Activated gamma-delta T cell treated with Interleukin-2 at 50 U/mL for 16 hours (primary cell): ENCODE measurements around the gene GLIPR2.

Experiments
- DNase-seq: peaks from one replicate; pipeline ENCODE4 v3.0.0-alpha.2; 2020

Gene GLIPR2

DNA sequence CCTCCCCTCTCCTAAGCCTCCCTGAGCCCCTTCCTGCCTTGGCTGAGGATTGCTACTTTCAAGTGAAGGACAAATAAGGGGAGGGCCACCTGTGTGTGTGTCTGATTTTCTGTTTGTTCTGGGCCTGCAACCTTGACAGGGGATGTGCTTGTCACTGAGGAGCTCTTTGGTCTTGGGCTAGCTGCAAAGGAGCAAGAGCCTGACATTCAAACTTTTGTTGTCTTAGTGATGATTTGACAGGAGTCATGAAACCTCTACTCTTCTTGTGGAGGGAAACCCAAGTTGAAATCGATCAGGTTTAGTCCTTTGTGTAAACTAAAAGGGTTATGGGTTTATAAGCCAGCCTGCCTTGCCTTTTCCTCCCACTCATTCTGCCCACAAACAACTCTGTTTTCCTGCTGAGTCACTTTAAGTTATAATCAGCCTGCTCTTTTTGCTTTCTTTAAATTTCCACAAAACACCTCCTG lies 71.0 kb downstream of the GLIPR2 start:
- no peak for DNase-seq

DNA sequence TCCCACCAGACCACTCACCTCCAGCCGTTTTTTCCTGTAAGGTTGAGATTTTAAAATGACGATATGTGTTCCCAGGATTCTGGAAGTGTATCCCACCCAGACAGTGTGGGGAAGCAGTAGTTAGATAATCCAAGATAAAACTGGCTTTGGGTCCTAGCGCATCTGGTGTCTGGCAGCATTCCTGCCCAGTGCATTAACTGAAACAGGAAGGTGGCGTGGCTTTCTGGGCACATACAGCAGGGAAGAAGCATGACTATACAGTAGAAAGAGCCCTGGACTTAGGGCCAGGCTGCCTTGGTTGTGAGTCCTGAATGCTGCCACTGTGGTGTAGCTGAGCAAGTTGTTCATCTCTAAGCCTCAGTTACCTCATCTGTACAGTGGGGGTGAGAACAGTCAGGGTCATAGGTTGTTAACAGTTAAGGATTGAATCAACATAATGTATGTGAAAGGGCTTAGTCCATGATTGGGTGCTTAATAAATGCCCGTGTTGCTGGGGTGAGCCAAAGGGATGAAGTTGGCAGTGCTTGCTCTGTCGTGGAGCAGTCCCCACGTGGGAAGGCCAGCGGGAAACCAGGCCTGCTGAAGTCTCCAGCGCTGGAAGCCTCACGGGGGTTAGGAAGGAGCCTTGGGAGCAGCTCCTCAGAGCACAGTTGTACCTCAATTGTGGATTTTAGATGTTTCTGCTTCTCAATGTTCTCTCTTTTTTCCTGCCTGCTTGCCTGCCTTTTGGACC lies 72.2 kb downstream of the GLIPR2 start:
- no peak for DNase-seq

DNA sequence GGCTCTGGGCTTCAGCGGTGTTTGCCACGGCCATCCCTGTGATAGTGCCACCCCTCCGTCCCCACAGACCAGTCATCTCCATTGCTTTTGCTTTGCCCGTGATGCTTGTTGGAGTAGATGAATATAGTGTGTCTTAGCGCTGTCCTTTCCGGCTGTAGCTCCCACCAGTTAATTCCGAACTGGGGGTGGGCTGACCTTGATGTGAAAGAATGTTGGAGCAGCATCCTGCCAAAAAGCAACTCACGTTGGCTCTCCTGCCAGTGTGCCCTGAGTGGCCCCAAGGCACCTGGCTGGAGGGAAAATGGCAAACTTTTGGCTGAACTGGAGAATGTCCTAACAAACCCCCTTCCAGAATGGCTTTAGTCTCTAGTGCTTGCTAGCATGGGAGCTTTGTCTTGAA lies 74.2 kb downstream of the GLIPR2 start:
- no peak for DNase-seq

DNA sequence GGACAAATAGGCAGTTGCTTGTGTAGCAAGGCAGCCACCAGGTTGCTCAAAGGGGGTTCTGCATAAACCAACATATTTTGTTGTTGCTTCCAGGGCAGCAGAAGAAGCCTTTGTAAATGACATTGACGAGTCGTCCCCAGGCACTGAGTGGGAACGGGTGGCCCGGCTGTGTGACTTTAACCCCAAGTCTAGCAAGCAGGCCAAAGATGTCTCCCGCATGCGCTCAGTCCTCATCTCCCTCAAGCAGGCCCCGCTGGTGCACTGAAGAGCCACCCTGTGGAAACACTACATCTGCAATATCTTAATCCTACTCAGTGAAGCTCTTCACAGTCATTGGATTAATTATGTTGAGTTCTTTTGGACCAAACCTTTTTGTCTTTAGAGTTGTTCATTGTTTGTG lies 75.0 kb downstream of the GLIPR2 start:
- DNase-seq, result no peak

DNA sequence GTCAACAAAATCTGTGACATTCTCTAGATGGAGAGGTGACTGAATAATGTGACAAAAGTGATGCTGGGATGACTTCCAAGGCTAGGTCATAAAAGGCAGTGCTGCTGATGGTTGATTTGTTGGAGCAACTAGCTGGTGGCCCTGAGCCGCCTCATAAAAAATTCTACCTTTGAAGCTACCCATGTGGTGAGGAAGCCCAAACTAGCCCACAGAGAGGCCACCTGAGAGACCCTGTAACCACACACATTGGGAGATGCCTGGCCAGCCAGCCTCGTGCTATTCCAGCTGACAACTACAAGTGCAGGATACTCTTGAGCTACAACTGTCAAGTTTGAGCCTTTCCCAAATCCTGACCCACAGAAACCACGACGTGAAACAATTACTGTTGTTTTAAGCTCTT lies 76.9 kb downstream of the GLIPR2 start:
- DNase-seq, result no peak
